Muscle of arm (tissue), 12 donors: Measurements from ENCODE around the gene KRTAP5-7. TPM values are rescaled to one million over a fixed set of nuclear protein-coding genes. Genes with fewer than 3 reads are reported as not detected.
"Not testable (repeated sequence)": the region's sequence is repeated elsewhere in the genome, so short reads cannot be mapped to it uniquely, and the experiment has no call there.

Experiments used
- DNase-seq: peaks from one replicate; pipeline ENCODE4 v3.0.0-alpha.2; 2013
- polyA plus RNA-seq, 12 donors: library from polyadenylated mRNA; unstranded; fragments of 120-200 nt; gene quantifications; one replicate each; pipeline ENCODE4 v1.2.1, GENCODE V29; 2013; ENCODE audit not compliant: insufficient read length in 12 of 12

KRTAP5-7 gene
- polyA plus RNA-seq, 12 donors, result 0.12 to 0.19 (median 0.19) TPM; not detected in 9

DNA sequence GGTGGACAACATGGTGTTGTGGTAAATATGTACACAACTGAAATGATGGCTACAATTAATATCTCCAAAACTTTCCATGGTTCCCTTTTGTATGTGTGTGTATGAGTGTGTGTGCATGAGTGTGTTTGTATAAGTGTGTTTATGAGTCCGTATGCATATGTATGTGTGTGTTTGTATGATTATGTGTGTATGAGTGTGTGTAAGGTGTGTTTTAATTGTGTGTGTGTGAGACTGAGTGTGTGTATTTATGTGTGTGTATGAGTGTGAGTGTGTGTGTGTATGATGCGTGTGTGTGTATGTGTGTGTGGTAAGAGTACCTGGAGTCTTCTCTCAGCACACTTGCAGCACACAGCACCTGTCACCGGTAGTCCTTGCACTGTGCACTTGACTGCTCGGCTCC lies 29.0 kb downstream of the KRTAP5-7 start:
- DNase-seq, result no peak

- no peak for DNase-seq
Observed at GRCh38 chr11:71557257-71557656, 30.2 kb downstream of the KRTAP5-7 start.

DNA sequence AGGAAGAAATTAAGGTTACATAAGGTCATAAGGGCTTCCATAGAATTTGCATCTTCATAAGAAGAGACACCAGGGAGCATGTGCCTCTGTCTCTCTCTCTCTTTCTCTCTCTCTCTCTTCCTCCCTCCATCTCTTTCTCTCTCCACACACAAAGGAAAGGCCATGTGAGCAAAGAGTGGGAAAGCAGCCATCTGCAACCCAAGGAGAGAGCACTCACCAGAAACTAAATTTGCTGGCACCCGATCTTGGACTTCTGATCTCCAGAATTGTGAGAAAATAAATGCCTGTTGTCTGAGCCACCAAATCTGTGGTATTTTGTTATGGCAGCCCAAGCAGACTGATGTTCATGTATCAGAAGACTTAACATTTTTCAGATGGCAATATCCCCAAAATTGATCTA lies 31.9 kb downstream of the KRTAP5-7 start:
- no peak for DNase-seq

- no peak for DNase-seq
Observed at GRCh38 chr11:71562120-71562519, 35.1 kb downstream of the KRTAP5-7 start.

DNA sequence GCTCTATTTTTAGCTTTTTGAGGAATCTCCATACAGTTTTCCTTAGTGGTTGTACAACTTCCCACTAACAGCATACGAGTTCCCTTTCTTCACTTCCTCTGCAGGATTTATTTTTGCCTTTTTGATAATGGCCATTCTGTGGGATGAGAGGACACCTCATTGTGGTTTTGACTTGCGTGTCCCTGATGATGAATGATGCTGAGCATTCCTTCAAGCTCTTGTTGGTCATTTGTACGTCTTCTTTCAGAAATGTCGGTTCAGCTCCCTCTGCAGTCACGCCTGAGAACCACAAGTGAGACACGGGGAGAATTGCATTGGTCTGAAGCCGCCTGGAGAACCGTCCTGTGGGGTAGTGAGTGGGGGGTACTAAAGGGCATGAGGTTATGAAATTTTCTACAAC lies 36.3 kb downstream of the KRTAP5-7 start:
- peak; percentile 12 for DNase-seq

GRCh38 chr11:71564430-71564829 lies 37.4 kb downstream of the KRTAP5-7 start:
- DNase-seq, result no peak

DNA sequence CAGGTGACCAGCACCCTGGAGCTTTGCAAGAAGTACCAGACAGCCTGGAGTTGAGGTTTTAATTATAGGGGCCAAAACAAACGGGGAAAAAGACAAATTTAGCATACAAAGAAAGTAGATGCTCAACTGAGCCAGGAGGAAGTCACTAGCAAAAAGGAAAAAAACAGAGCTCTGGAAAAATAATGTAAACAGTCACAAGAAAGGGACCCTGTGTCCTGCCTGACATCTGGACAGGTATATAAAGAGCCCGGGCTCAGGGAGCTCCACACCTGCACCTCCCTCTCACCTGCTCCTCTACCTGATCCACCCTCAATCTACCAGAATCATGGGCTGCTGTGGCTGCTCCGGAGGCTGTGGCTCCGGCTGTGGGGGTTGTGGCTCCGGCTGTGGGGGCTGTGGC lies 38.2 kb downstream of the KRTAP5-7 start, which contains the start of gene KRTAP5-10:
Gene KRTAP5-10, plus strand, starts transcription at position 301 of the 400 bp plus-strand sequence. Its CDS starts 25 bp downstream, at position 326.
- DNase-seq, result no peak

DNA sequence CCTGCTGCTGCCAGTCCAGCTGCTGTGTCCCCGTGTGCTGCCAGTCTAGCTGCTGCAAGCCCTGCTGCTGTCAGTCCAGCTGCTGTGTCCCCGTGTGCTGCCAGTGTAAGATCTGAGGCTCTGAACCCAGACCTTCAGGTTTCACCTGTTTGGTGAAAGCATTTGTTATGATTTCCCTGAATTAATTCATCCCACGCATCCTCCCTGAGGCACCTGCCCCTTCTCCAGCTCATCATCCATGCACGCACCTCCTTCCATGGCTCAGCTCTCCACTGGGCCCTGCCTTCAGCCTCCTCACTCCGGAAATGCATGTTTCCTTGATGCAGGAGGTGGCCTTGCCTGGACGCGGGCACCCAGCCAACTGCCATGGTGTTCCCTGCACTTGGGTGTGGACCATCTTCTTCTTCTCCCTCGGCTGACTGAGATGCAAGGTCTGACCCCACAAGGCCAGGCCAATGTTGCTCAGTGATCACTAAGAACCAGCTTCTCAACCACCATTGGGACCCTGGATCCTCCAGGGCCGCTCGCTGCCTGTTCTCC lies 39.1 kb downstream of the KRTAP5-7 start:
- DNase-seq, result no peak

GRCh38 chr11:71566626-71567599 lies 39.8 kb downstream of the KRTAP5-7 start:
- DNase-seq, result not testable (repeated sequence)

DNA sequence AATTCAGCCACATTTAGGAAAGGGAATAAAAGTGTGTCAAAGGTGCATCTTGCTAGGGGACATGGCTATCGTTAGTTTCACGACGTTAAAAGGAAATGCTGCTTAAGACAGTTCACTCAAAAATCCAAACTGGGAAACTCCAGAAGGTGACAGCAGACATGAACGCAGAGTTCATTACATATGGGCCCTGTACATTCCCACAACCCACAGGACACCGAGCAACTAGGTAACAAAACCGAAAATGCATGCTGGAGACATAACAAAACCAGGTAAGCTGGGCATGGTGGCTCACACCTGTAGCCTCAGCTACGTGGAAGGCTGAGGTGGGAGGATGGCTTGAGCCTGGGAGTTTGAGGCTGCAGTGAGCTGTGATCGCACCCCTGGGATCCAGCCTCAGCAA lies 40.6 kb downstream of the KRTAP5-7 start:
- DNase-seq, result not testable (repeated sequence)

DNA sequence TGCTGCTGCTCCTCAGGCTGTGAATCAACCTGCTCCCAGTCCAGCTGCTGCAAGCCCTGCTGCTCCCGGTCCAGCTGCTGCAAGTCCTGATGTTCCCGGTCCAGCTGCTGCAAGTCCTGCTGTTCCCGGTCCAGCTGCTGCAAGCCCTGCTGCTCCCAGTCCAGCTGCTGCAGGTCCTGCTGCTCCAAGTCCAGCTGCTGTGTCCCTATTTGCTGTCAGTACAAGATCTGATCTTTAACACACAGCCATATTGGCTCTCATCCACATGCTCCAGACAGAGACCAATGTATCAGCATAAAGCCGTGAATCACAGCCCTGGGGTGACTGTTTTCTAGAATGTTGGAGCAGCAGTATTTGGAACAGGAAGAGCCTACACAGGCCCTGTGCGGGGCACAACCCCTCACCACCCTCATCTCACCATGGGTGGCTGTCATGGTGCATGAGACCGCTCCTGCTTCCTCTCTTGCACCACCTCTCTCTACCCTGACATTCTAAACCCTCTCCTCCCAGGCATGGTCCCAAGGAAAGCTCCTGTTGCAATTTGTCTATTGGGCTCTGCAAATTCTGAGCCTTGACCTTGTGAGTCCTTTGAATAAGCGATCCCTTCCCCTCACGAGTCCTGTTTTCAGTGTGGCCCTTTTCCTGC lies 41.8 kb downstream of the KRTAP5-7 start:
- DNase-seq, result peak; percentile 19

DNA sequence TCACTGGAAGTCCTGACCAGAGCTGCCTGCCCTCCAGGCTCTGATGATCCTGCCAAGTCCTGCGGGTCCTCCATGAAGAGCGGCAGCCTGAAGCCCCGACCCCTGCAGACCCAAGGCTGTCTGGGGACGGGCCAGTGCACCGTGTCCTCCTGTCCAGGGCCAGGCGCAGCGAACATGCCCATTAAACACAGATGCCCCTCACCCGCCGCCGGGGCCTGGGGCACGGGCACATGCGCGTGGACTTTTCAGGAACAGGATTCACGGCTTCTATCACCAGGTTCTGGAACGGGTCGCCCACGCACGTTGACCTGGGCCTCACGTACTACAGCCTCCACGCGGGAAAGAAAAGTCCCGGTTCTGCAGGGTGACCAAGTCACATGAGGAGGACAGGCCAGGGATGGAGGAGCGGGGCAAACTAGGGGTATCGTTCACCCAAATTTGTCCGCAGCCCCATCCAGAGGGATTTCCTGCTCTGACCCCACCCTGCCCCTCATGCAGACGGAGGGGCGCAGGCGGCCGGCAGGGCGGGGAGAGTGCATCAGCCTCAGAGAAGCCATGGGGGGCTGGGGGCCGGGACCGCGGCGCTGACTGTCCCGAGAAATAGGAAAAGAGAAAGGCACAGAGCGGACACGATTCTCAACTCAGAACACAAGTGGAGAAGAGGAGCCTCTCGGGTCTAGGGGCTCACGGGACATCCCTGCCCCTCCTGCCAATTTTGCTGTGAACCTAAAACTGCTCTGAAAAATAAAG lies 44.2 kb downstream of the KRTAP5-7 start:
- not testable (repeated sequence) for DNase-seq

- DNase-seq, result no peak
Observed at GRCh38 chr11:71572811-71573210, 45.7 kb downstream of the KRTAP5-7 start.

GRCh38 chr11:71574418-71574817 lies 47.4 kb downstream of the KRTAP5-7 start:
- DNase-seq, result no peak

GRCh38 chr11:71575723-71576424 lies 48.8 kb downstream of the KRTAP5-7 start:
- DNase-seq, result no peak

- not testable (repeated sequence) for DNase-seq
Observed at GRCh38 chr11:71576688-71577465, 49.8 kb downstream of the KRTAP5-7 start.

DNA sequence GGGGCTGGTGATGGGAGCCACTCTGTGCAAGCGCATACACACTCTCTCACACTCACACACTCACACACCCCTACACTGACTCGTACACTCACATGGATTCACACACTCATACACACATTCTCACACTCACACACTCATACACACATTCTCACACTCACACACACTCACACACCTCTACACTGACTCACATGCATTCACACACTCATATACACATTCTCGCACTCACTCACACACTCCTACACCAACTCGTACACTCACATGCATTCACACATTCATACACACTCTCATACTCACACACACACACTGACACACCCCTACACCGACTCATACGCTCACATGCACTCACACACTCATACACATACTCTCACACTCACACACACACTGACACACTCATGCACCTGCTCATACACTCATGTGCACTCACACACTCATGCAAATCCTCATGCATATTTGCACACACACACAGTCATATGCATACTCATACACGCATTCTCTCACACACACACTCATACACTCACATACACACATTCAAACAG lies 50.5 kb downstream of the KRTAP5-7 start:
- no peak for DNase-seq
